K562 (cell line): ENCODE results near the gene GOLGA2.

Experiments used
- CREB1 ChIP-seq, 2 experiments: sonication (generic) in 1 of 2; formaldehyde crosslinking in 1 of 2; IDR thresholded peaks; 2 replicates each; pipeline versions ENCODE4 v1.6.1 to v1.8.0; 2012 to 2022; ENCODE audit warnings: inconsistent platforms in 1 of 2, mild to moderate bottlenecking in 1 of 2, missing genetic modification reagents in 1 of 2, moderate library complexity in 1 of 2
- EZH2 ChIP-seq: IDR thresholded peaks from 2 replicates; pipeline ENCODE4 v1.6.1; 2012; ENCODE audit warnings: low read depth, mild to moderate bottlenecking, inconsistent platforms, low read length, borderline replicate concordance
- JUNB ChIP-seq: fragments of 450-650 bp; formaldehyde crosslinking; conservative IDR thresholded peaks from 2 replicates; pipeline ENCODE4 v1.4.0; 2020; ENCODE audit warnings: mild to moderate bottlenecking
- NR2F6 ChIP-seq: fragments of 450-650 bp; formaldehyde crosslinking; IDR thresholded peaks from 2 replicates; pipeline ENCODE4 v1.4.0; 2020; ENCODE audit warnings: mild to moderate bottlenecking
- PRDM10 ChIP-seq: fragments of 450-650 bp; IDR thresholded peaks from 2 replicates; pipeline ENCODE4 v1.6.1; 2018; ENCODE audit not compliant: partially characterized antibody
- TEAD4 ChIP-seq, 2 experiments: sonication (generic) in 1 of 2; formaldehyde crosslinking in 1 of 2; IDR thresholded peaks; 2 replicates each; pipeline versions ENCODE4 v1.6.1 to v1.8.0; 2012 to 2022; ENCODE audit warnings: borderline replicate concordance in 1 of 2, inconsistent platforms in 1 of 2, low read length in 1 of 2, mild to moderate bottlenecking in 1 of 2, missing genetic modification reagents in 1 of 2
- TRIM24 ChIP-seq, 2 experiments: fragments of 450-650 bp; IDR thresholded peaks; 2 replicates each; pipeline ENCODE4 v1.6.1; 2016
- ZKSCAN8 ChIP-seq: fragments of 200-800 bp; sonication (Bioruptor generic); IDR thresholded peaks from 2 replicates; pipeline ENCODE4 v1.6.1; 2016; ENCODE audit warnings: missing genetic modification characterization, missing compliant biosample characterization
- ZNF583 ChIP-seq: fragments of 250-450 bp; sonication (Bioruptor Pico); IDR thresholded peaks from 2 replicates; pipeline ENCODE4 v1.4.0; 2020
- TF ChIP-seq, protein P1 (sequence below), 3 experiments: IDR thresholded peaks in 2 of 3; conservative IDR thresholded peaks in 1 of 3; 2 replicates each; pipeline ENCODE4 v1.5.1; 2011 to 2012; ENCODE audit warnings: low read length in 3 of 3, mild to moderate bottlenecking in 3 of 3, control low read depth in 2 of 3, improper control_type of control experiment in 1 of 3, inconsistent platforms in 1 of 3, low read depth in 1 of 3, mixed read lengths in 1 of 3, moderate library complexity in 1 of 3; ENCODE audit not compliant: insufficient read depth in 2 of 3
- TF ChIP-seq, protein P2 (sequence below): sonication (generic); formaldehyde crosslinking; IDR thresholded peaks from 2 replicates; pipeline ENCODE4 v1.8.1; 2022; ENCODE audit warnings: missing genetic modification reagents

DNA sequence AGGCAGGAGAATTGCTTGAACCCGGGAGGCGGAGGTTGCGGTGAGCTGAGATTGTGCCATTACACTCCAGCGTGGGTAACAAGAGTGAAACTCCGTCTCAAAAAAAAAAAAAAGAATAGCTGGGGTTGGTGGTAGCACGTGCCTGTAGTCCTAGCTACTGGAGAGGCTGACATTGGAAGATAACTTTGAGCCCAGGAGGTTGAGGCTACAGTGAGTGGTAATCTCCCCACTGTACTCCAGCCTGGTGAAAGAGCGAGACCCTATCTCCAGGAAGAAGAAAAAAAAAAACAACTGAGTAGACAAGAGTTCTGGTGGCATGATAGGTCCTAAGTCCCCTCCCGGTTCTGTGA, 26.3 kb downstream of the GOLGA2 start:
- TF ChIP-seq NR2F6 (CRISPR knock-in tag): no peak
- TF ChIP-seq, protein P1, sequence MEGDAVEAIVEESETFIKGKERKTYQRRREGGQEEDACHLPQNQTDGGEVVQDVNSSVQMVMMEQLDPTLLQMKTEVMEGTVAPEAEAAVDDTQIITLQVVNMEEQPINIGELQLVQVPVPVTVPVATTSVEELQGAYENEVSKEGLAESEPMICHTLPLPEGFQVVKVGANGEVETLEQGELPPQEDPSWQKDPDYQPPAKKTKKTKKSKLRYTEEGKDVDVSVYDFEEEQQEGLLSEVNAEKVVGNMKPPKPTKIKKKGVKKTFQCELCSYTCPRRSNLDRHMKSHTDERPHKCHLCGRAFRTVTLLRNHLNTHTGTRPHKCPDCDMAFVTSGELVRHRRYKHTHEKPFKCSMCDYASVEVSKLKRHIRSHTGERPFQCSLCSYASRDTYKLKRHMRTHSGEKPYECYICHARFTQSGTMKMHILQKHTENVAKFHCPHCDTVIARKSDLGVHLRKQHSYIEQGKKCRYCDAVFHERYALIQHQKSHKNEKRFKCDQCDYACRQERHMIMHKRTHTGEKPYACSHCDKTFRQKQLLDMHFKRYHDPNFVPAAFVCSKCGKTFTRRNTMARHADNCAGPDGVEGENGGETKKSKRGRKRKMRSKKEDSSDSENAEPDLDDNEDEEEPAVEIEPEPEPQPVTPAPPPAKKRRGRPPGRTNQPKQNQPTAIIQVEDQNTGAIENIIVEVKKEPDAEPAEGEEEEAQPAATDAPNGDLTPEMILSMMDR (IDR thresholded peaks at IDR 0.05 in 2 of 3, conservative IDR thresholded peaks at IDR 0.05 in 1 of 3; ENCODE audit: insufficient read depth in 2 of 3, low read depth in 1 of 3, low read length in 3 of 3): no peak
- TF ChIP-seq TEAD4 (IDR thresholded peaks at IDR 0.05; ENCODE audit: low read length): peak; percentile 50
- TF ChIP-seq TEAD4 (CRISPR knock-in tag; IDR thresholded peaks at IDR 0.05; ENCODE audit: borderline replicate concordance): no peak
- TF ChIP-seq CREB1 (IDR thresholded peaks at IDR 0.05): no peak
- no peak for TF ChIP-seq CREB1 (CRISPR knock-in tag; IDR thresholded peaks at IDR 0.05)
- no peak for TF ChIP-seq ZNF583 (CRISPR knock-in tag)
- peak; percentile 34 to 40; a peak in 2 of 4 replicates for TF ChIP-seq TRIM24 (IDR thresholded peaks at IDR 0.05)
- TF ChIP-seq EZH2: no peak
- TF ChIP-seq ZKSCAN8 (CRISPR knock-in tag): no peak
- TF ChIP-seq, protein P2, sequence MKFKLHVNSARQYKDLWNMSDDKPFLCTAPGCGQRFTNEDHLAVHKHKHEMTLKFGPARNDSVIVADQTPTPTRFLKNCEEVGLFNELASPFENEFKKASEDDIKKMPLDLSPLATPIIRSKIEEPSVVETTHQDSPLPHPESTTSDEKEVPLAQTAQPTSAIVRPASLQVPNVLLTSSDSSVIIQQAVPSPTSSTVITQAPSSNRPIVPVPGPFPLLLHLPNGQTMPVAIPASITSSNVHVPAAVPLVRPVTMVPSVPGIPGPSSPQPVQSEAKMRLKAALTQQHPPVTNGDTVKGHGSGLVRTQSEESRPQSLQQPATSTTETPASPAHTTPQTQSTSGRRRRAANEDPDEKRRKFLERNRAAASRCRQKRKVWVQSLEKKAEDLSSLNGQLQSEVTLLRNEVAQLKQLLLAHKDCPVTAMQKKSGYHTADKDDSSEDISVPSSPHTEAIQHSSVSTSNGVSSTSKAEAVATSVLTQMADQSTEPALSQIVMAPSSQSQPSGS: no peak
- TF ChIP-seq PRDM10: no peak
- no peak for TF ChIP-seq JUNB (CRISPR knock-in tag)
